ENCODE measurements around the gene HCK. TPM values are rescaled to one million over a fixed set of nuclear protein-coding genes. Genes with fewer than 3 reads are reported as not detected.

Gene HCK
- total and polyA plus RNA-seq, 9 donors, result 1.7 to 11.4 (median 3.4) TPM

- DNase-seq, result no peak
- WGBS, 3 donors, result 83 to 94% (median 85%) methylated on average over 4 of the region's 4 CpGs
- Histone ChIP-seq H3K27me3 (peaks cover 2% of the 10 kb centered on the region), H3K4me3 (no peak overlapping the region), H3K27ac (no peak overlapping the region), H3K4me1 (ENCODE audit: insufficient read depth) (peaks cover 1% of the 10 kb centered on the region), H3K36me3 (no peaks in the 10 kb centered on the region), H3K9me3 (no peaks in the 10 kb centered on the region)
- intact Hi-C loops (cut with DNase I), result no loop called here
- TF ChIP-seq CTCF (IDR thresholded peaks at IDR 0.05), result no peak
- no peak for TF ChIP-seq POLR2A (IDR thresholded peaks at IDR 0.05)
- no peak for TF ChIP-seq EP300 (IDR thresholded peaks at IDR 0.05)
Measured at GRCh38 chr20:32021091-32021490, 31.0 kb upstream of the HCK start.

- Histone ChIP-seq H3K4me1 (ENCODE audit: insufficient read depth) (no peaks in the 10 kb centered on the region), H3K4me3 (no peak overlapping the region), H3K27ac (no peak overlapping the region), H3K36me3 (no peaks in the 10 kb centered on the region), H3K9me3 (no peaks in the 10 kb centered on the region), H3K27me3 (no peaks in the 10 kb centered on the region)
- DNase-seq, result no peak
- intact Hi-C loops (cut with DNase I), result loop anchor here in 1 of 4 donors (5.0 kb wide), 1 partner anchor 202 kb away; no protein-coding TSS in a partner anchor
- TF ChIP-seq POLR2A (IDR thresholded peaks at IDR 0.05) (no peak), CTCF (IDR thresholded peaks at IDR 0.05) (no peak), EP300 (IDR thresholded peaks at IDR 0.05) (no peak)
- 72 to 78% (median 74%) methylated on average over 6 of the region's 6 CpGs for WGBS, 3 donors
Measured at GRCh38 chr20:32024683-32025295, 27.3 kb upstream of the HCK start.

- TF ChIP-seq EP300 (IDR thresholded peaks at IDR 0.05) (no peak), POLR2A (IDR thresholded peaks at IDR 0.05) (no peak), CTCF (IDR thresholded peaks at IDR 0.05) (no peak)
Measured at GRCh38 chr20:32027643-32028042, 24.4 kb upstream of the HCK start.

GRCh38 chr20:32028647-32029372 is 23.2 kb upstream of the HCK start:
- intact Hi-C loops (cut with DNase I), result loop anchor here in 1 of 4 donors (5.0 kb wide), 1 partner anchor 207 kb away; no protein-coding TSS in a partner anchor
- Histone ChIP-seq H3K36me3 (no peaks in the 10 kb centered on the region), H3K27me3 (no peaks in the 10 kb centered on the region), H3K4me1 (ENCODE audit: insufficient read depth) (peaks cover 3% of the 10 kb centered on the region), H3K4me3 (no peak overlapping the region), H3K9me3 (no peaks in the 10 kb centered on the region), H3K27ac (no peak overlapping the region)
- no peak for TF ChIP-seq EP300 (IDR thresholded peaks at IDR 0.05)
- TF ChIP-seq CTCF (IDR thresholded peaks at IDR 0.05), result no peak
- 39 to 44% (median 44%) methylated on average over 12 of the region's 12 CpGs for WGBS, 3 donors
- DNase-seq, result no peak

More at GRCh38 chr20:32027643-32028042, 24.4 kb upstream of the HCK start:
- peaks cover 3% of the 10 kb centered on the region for H3K4me1 ChIP-seq (ENCODE audit: insufficient read depth)
- no peak overlapping the region for H3K27ac ChIP-seq
- DNase-seq, result no peak
- H3K4me3 ChIP-seq, result no peak overlapping the region
- H3K9me3 ChIP-seq, result no peaks in the 10 kb centered on the region
- whole genome bisulfite sequencing, 3 donors, result 85 to 94% (median 91%) methylated on average over 3 of the region's 3 CpGs
- intact Hi-C loops (cut with DNase I), result loop anchor here in 1 of 4 donors (5.0 kb wide), 1 partner anchor 205 kb away; no protein-coding TSS in a partner anchor
- no peaks in the 10 kb centered on the region for H3K27me3 ChIP-seq
- no peaks in the 10 kb centered on the region for H3K36me3 ChIP-seq

Measured in ovary (tissue), 9 donors.